ENCODE measurements around the gene CACNA2D1.

Gene CACNA2D1

DNA sequence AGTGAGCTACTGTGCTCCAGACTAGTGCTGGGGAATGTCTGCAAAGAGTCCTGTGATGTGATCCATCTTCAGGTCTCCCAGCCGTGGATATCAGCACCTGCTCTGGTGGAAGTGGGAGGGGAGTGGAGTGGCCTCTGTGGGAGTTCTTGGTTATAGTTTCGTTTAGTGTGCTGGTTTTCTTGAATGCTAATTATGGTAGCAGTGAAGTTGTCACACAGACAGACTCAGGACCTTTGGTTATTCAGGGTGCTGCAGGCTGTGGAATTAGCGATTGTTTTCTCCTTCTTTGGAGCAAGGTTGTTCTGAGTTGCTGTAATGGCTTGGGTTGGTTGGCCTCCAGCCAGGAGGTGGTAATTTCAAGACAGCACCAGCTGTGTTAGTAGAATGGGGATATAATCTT, 541.0 kb downstream of the CACNA2D1 start:
- no peak for DNase-seq (ENCODE audit: low read depth)
- TF ChIP-seq, protein P1, sequence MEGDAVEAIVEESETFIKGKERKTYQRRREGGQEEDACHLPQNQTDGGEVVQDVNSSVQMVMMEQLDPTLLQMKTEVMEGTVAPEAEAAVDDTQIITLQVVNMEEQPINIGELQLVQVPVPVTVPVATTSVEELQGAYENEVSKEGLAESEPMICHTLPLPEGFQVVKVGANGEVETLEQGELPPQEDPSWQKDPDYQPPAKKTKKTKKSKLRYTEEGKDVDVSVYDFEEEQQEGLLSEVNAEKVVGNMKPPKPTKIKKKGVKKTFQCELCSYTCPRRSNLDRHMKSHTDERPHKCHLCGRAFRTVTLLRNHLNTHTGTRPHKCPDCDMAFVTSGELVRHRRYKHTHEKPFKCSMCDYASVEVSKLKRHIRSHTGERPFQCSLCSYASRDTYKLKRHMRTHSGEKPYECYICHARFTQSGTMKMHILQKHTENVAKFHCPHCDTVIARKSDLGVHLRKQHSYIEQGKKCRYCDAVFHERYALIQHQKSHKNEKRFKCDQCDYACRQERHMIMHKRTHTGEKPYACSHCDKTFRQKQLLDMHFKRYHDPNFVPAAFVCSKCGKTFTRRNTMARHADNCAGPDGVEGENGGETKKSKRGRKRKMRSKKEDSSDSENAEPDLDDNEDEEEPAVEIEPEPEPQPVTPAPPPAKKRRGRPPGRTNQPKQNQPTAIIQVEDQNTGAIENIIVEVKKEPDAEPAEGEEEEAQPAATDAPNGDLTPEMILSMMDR (IDR thresholded peaks at IDR 0.05; ENCODE audit: control insufficient read depth, insufficient read depth, low read depth, low read length, missing control alignments), result no peak
- H3K4me3 ChIP-seq (ENCODE audit: control insufficient read depth, low read depth, low read length), result no peak overlapping the region
